Measurements from ENCODE around the gene C2orf76.

Gene C2orf76

GRCh38 chr2:119393971-119394748 is 27.5 kb upstream of the C2orf76 start:
- Histone ChIP-seq H3K27me3 (ENCODE audit: control insufficient read depth, insufficient read depth, low read length) (no peaks in the 10 kb centered on the region), H3K9ac (ENCODE audit: low read length) (no peak overlapping the region), H3K27ac (ENCODE audit: low read length) (no peak overlapping the region), H3K9me3 (ENCODE audit: control insufficient read depth, low read depth, low read length) (no peaks in the 10 kb centered on the region), H3K36me3 (ENCODE audit: control insufficient read depth, low read depth, low read length) (no peaks in the 10 kb centered on the region), H3K4me3 (ENCODE audit: low read length) (no peak overlapping the region), H3K4me1 (ENCODE audit: control insufficient read depth, low read depth, low read length) (peaks cover 8% of the 10 kb centered on the region)

GRCh38 chr2:119389615-119390306 is 23.1 kb upstream of the C2orf76 start:
- H3K9ac ChIP-seq (ENCODE audit: low read length) = no peak overlapping the region
- no peak overlapping the region for H3K4me3 ChIP-seq (ENCODE audit: low read length)
- no peaks in the 10 kb centered on the region for H3K9me3 ChIP-seq (ENCODE audit: control insufficient read depth, low read depth, low read length)
- no peaks in the 10 kb centered on the region for H3K27me3 ChIP-seq (ENCODE audit: control insufficient read depth, insufficient read depth, low read length)
- H3K27ac ChIP-seq (ENCODE audit: low read length) = no peak overlapping the region
- H3K4me1 ChIP-seq (ENCODE audit: control insufficient read depth, low read depth, low read length) = peaks cover 7% of the 10 kb centered on the region
- no peaks in the 10 kb centered on the region for H3K36me3 ChIP-seq (ENCODE audit: control insufficient read depth, low read depth, low read length)

GRCh38 chr2:119387381-119388129 is 20.9 kb upstream of the C2orf76 start:
- Histone ChIP-seq H3K36me3 (ENCODE audit: control insufficient read depth, low read depth, low read length) (no peaks in the 10 kb centered on the region), H3K9me3 (ENCODE audit: control insufficient read depth, low read depth, low read length) (no peaks in the 10 kb centered on the region), H3K4me3 (ENCODE audit: low read length) (no peak overlapping the region), H3K9ac (ENCODE audit: low read length) (no peak overlapping the region), H3K27ac (ENCODE audit: low read length) (no peak overlapping the region), H3K27me3 (ENCODE audit: control insufficient read depth, insufficient read depth, low read length) (no peaks in the 10 kb centered on the region), H3K4me1 (ENCODE audit: control insufficient read depth, low read depth, low read length) (peaks cover 7% of the 10 kb centered on the region)

GRCh38 chr2:119385466-119385865 is 18.8 kb upstream of the C2orf76 start:
- Histone ChIP-seq H3K9ac (ENCODE audit: low read length) (no peak overlapping the region), H3K4me3 (ENCODE audit: low read length) (no peak overlapping the region), H3K27me3 (ENCODE audit: control insufficient read depth, insufficient read depth, low read length) (no peaks in the 10 kb centered on the region), H3K36me3 (ENCODE audit: control insufficient read depth, low read depth, low read length) (no peaks in the 10 kb centered on the region), H3K9me3 (ENCODE audit: control insufficient read depth, low read depth, low read length) (no peaks in the 10 kb centered on the region), H3K4me1 (ENCODE audit: control insufficient read depth, low read depth, low read length) (peaks cover 7% of the 10 kb centered on the region), H3K27ac (ENCODE audit: low read length) (no peak overlapping the region)

GRCh38 chr2:119384971-119385370 is 18.3 kb upstream of the C2orf76 start:
- H3K9ac ChIP-seq (ENCODE audit: low read length) = no peak overlapping the region
- H3K4me1 ChIP-seq (ENCODE audit: control insufficient read depth, low read depth, low read length) = peaks cover 7% of the 10 kb centered on the region
- no peak overlapping the region for H3K27ac ChIP-seq (ENCODE audit: low read length)

GRCh38 chr2:119383410-119384140 is 16.9 kb upstream of the C2orf76 start:
- no peak overlapping the region for H3K27ac ChIP-seq (ENCODE audit: low read length)

More at GRCh38 chr2:119384971-119385370, 18.3 kb upstream of the C2orf76 start:
- H3K9me3 ChIP-seq (ENCODE audit: control insufficient read depth, low read depth, low read length) = no peaks in the 10 kb centered on the region
- H3K27me3 ChIP-seq (ENCODE audit: control insufficient read depth, insufficient read depth, low read length) = no peaks in the 10 kb centered on the region
- no peaks in the 10 kb centered on the region for H3K36me3 ChIP-seq (ENCODE audit: control insufficient read depth, low read depth, low read length)
- no peak overlapping the region for H3K4me3 ChIP-seq (ENCODE audit: low read length)

GRCh38 chr2:119378566-119378965 is 11.9 kb upstream of the C2orf76 start:
- no peak overlapping the region for H3K4me3 ChIP-seq (ENCODE audit: low read length)
- no peaks in the 10 kb centered on the region for H3K9me3 ChIP-seq (ENCODE audit: control insufficient read depth, low read depth, low read length)
- peaks cover 3% of the 10 kb centered on the region for H3K36me3 ChIP-seq (ENCODE audit: control insufficient read depth, low read depth, low read length)
- H3K9ac ChIP-seq (ENCODE audit: low read length) = no peak overlapping the region
- H3K27ac ChIP-seq (ENCODE audit: low read length) = no peak overlapping the region
- H3K27me3 ChIP-seq (ENCODE audit: control insufficient read depth, insufficient read depth, low read length) = no peaks in the 10 kb centered on the region
- H3K4me1 ChIP-seq (ENCODE audit: control insufficient read depth, low read depth, low read length) = no peaks in the 10 kb centered on the region

More at GRCh38 chr2:119383410-119384140, 16.9 kb upstream of the C2orf76 start:
- Histone ChIP-seq H3K36me3 (ENCODE audit: control insufficient read depth, low read depth, low read length) (no peaks in the 10 kb centered on the region), H3K4me3 (ENCODE audit: low read length) (no peak overlapping the region), H3K27me3 (ENCODE audit: control insufficient read depth, insufficient read depth, low read length) (no peaks in the 10 kb centered on the region), H3K4me1 (ENCODE audit: control insufficient read depth, low read depth, low read length) (no peaks in the 10 kb centered on the region), H3K9me3 (ENCODE audit: control insufficient read depth, low read depth, low read length) (no peaks in the 10 kb centered on the region), H3K9ac (ENCODE audit: low read length) (no peak overlapping the region)

GRCh38 chr2:119377993-119378345 is 11.3 kb upstream of the C2orf76 start:
- H3K9me3 ChIP-seq (ENCODE audit: control insufficient read depth, low read depth, low read length) = no peaks in the 10 kb centered on the region
- H3K36me3 ChIP-seq (ENCODE audit: control insufficient read depth, low read depth, low read length) = peaks cover 9% of the 10 kb centered on the region
- H3K4me3 ChIP-seq (ENCODE audit: low read length) = no peak overlapping the region
- no peak overlapping the region for H3K9ac ChIP-seq (ENCODE audit: low read length)
- H3K4me1 ChIP-seq (ENCODE audit: control insufficient read depth, low read depth, low read length) = no peaks in the 10 kb centered on the region
- no peak overlapping the region for H3K27ac ChIP-seq (ENCODE audit: low read length)
- no peaks in the 10 kb centered on the region for H3K27me3 ChIP-seq (ENCODE audit: control insufficient read depth, insufficient read depth, low read length)

- no peaks in the 10 kb centered on the region for H3K4me1 ChIP-seq (ENCODE audit: control insufficient read depth, low read depth, low read length)
- H3K9me3 ChIP-seq (ENCODE audit: control insufficient read depth, low read depth, low read length) = no peaks in the 10 kb centered on the region
- H3K27ac ChIP-seq (ENCODE audit: low read length) = no peak overlapping the region
- H3K4me3 ChIP-seq (ENCODE audit: low read length) = no peak overlapping the region
- no peaks in the 10 kb centered on the region for H3K27me3 ChIP-seq (ENCODE audit: control insufficient read depth, insufficient read depth, low read length)
- H3K36me3 ChIP-seq (ENCODE audit: control insufficient read depth, low read depth, low read length) = peaks cover 14% of the 10 kb centered on the region
- no peak overlapping the region for H3K9ac ChIP-seq (ENCODE audit: low read length)
Observed at GRCh38 chr2:119377294-119377992, 10.8 kb upstream of the C2orf76 start.

GRCh38 chr2:119376810-119377209 is 10.2 kb upstream of the C2orf76 start:
- H3K27ac ChIP-seq (ENCODE audit: low read length) = no peak overlapping the region

More at GRCh38 chr2:119376810-119377209, 10.2 kb upstream of the C2orf76 start:
- Histone ChIP-seq H3K4me1 (ENCODE audit: control insufficient read depth, low read depth, low read length) (no peaks in the 10 kb centered on the region), H3K4me3 (ENCODE audit: low read length) (no peak overlapping the region), H3K9me3 (ENCODE audit: control insufficient read depth, low read depth, low read length) (no peaks in the 10 kb centered on the region), H3K27me3 (ENCODE audit: control insufficient read depth, insufficient read depth, low read length) (no peaks in the 10 kb centered on the region), H3K36me3 (ENCODE audit: control insufficient read depth, low read depth, low read length) (peaks cover 20% of the 10 kb centered on the region), H3K9ac (ENCODE audit: low read length) (no peak overlapping the region)
